ENCODE results near the gene TANC2.

Gene TANC2

DNA sequence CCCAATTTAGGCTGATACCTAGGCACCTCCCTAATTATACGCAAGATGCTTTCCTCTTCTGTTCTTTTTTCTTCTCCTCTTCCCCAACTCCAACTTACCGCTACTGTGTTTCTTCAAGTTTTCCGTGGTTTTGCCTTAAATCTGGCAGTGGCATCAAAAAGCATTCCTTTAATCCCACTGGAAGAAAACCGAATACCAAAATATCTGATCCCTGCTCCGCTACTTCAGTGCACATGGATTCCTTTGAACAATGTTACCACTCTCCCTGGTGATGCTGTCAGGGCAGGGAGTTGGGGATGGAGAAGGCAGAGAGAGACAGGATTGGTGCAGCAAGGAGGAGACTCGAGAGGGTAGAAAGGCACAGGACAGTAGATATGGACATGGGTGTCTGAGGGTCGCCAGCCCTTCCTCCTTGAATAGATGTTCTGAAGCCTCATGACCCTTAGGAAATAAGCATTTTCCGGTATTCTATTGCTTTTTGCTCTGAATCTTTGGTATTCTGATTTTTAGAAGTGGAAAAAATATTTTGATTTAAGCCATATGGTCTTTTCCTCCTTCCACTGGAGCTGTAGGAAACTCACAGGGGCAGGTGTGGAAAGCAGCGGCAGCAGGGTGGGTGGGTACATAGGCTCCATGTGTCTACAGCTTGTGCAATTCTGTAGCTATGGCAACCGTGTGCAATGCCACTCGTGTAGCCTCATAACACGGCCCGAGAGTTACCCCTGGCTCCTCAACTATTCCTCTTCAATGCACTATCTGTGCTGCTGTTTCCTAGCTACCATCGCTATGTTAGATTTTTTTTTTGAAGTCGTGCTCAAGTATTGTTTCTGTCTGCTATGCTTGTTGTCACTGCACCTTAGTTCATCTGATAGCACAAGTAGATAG, 32.3 kb upstream of the TANC2 start:
- no peak overlapping the region for H3K4me2 ChIP-seq (ENCODE audit: low read length)
- no peaks in the 10 kb centered on the region for H3K36me3 ChIP-seq (ENCODE audit: insufficient read depth, low read length)
- H3K27me3 ChIP-seq (ENCODE audit: control insufficient read depth, insufficient read depth, low read length) = no peaks in the 10 kb centered on the region
- no peak overlapping the region for H3K4me3 ChIP-seq (ENCODE audit: low read length)
- H3K9me3 ChIP-seq (replicated peaks; ENCODE audit: low read length) = no peaks in the 10 kb centered on the region
- no peak overlapping the region for H3K9ac ChIP-seq (ENCODE audit: low read depth, low read length)
- no peaks in the 10 kb centered on the region for H3K4me1 ChIP-seq (ENCODE audit: control insufficient read depth, insufficient read depth, low read length)

GRCh38 chr17:62935098-62935497, 30.9 kb upstream of the TANC2 start:
- no peaks in the 10 kb centered on the region for H3K9me3 ChIP-seq (replicated peaks; ENCODE audit: low read length)
- H3K4me1 ChIP-seq (ENCODE audit: control insufficient read depth, insufficient read depth, low read length) = no peaks in the 10 kb centered on the region
- no peaks in the 10 kb centered on the region for H3K27me3 ChIP-seq (ENCODE audit: control insufficient read depth, insufficient read depth, low read length)
- H3K36me3 ChIP-seq (ENCODE audit: insufficient read depth, low read length) = no peaks in the 10 kb centered on the region
- H3K4me3 ChIP-seq (ENCODE audit: low read length) = no peak overlapping the region
- no peak overlapping the region for H3K4me2 ChIP-seq (ENCODE audit: low read length)
- no peak overlapping the region for H3K9ac ChIP-seq (ENCODE audit: low read depth, low read length)

- H3K4me3 ChIP-seq (ENCODE audit: low read length) = no peak overlapping the region
- H3K36me3 ChIP-seq (ENCODE audit: insufficient read depth, low read length) = no peaks in the 10 kb centered on the region
- H3K9me3 ChIP-seq (replicated peaks; ENCODE audit: low read length) = no peaks in the 10 kb centered on the region
- no peak overlapping the region for H3K9ac ChIP-seq (ENCODE audit: low read depth, low read length)
- no peaks in the 10 kb centered on the region for H3K27me3 ChIP-seq (ENCODE audit: control insufficient read depth, insufficient read depth, low read length)
- no peaks in the 10 kb centered on the region for H3K4me1 ChIP-seq (ENCODE audit: control insufficient read depth, insufficient read depth, low read length)
- H3K4me2 ChIP-seq (ENCODE audit: low read length) = no peak overlapping the region
Measured at GRCh38 chr17:62935523-62935922, 30.5 kb upstream of the TANC2 start.

- no peak overlapping the region for H3K4me3 ChIP-seq (ENCODE audit: low read length)
- peaks cover 3% of the 10 kb centered on the region for H3K9me3 ChIP-seq (replicated peaks; ENCODE audit: low read length)
- H3K4me1 ChIP-seq (ENCODE audit: control insufficient read depth, insufficient read depth, low read length) = no peaks in the 10 kb centered on the region
- no peak overlapping the region for H3K4me2 ChIP-seq (ENCODE audit: low read length)
- no peak overlapping the region for H3K9ac ChIP-seq (ENCODE audit: low read depth, low read length)
- no peaks in the 10 kb centered on the region for H3K36me3 ChIP-seq (ENCODE audit: insufficient read depth, low read length)
- H3K27me3 ChIP-seq (ENCODE audit: control insufficient read depth, insufficient read depth, low read length) = no peaks in the 10 kb centered on the region
Measured at GRCh38 chr17:62937606-62938005, 28.4 kb upstream of the TANC2 start.

GRCh38 chr17:62941358-62941991, 24.6 kb upstream of the TANC2 start:
- Histone ChIP-seq H3K9ac (ENCODE audit: low read depth, low read length) (no peak overlapping the region), H3K4me2 (ENCODE audit: low read length) (no peak overlapping the region), H3K9me3 (replicated peaks; ENCODE audit: low read length) (peaks cover 3% of the 10 kb centered on the region), H3K4me3 (ENCODE audit: low read length) (no peak overlapping the region), H3K36me3 (ENCODE audit: insufficient read depth, low read length) (no peaks in the 10 kb centered on the region), H3K27me3 (ENCODE audit: control insufficient read depth, insufficient read depth, low read length) (no peaks in the 10 kb centered on the region), H3K4me1 (ENCODE audit: control insufficient read depth, insufficient read depth, low read length) (no peaks in the 10 kb centered on the region)

- Histone ChIP-seq H3K27me3 (ENCODE audit: control insufficient read depth, insufficient read depth, low read length) (no peaks in the 10 kb centered on the region), H3K9me3 (replicated peaks; ENCODE audit: low read length) (no peaks in the 10 kb centered on the region), H3K9ac (ENCODE audit: low read depth, low read length) (no peak overlapping the region), H3K36me3 (ENCODE audit: insufficient read depth, low read length) (no peaks in the 10 kb centered on the region), H3K4me2 (ENCODE audit: low read length) (no peak overlapping the region), H3K4me3 (ENCODE audit: low read length) (no peak overlapping the region), H3K4me1 (ENCODE audit: control insufficient read depth, insufficient read depth, low read length) (no peaks in the 10 kb centered on the region)
Measured at GRCh38 chr17:62948370-62948769, 17.7 kb upstream of the TANC2 start.

DNA sequence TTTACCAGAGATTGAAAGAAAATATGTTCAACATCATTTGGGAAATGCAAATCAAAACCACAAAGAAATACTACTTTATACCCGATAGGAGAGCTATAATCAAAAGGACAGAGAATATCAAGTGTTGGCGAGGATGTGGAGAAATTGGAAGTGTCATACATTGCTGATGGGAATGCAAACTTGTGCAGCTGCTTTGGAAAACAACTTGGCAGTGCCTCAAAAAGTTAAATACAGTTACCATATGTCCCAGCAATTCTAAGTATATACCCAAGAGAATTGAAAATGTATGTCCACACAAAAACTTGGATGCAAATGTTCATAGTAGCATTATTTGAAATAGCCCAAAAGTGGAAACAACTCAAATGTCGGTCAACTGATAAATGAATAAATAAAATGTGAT, 17.0 kb upstream of the TANC2 start:
- no peak overlapping the region for H3K9ac ChIP-seq (ENCODE audit: low read depth, low read length)
- H3K9me3 ChIP-seq (replicated peaks; ENCODE audit: low read length) = no peaks in the 10 kb centered on the region
- no peak overlapping the region for H3K4me2 ChIP-seq (ENCODE audit: low read length)
- H3K36me3 ChIP-seq (ENCODE audit: insufficient read depth, low read length) = no peaks in the 10 kb centered on the region
- no peaks in the 10 kb centered on the region for H3K27me3 ChIP-seq (ENCODE audit: control insufficient read depth, insufficient read depth, low read length)
- H3K4me3 ChIP-seq (ENCODE audit: low read length) = no peak overlapping the region
- H3K4me1 ChIP-seq (ENCODE audit: control insufficient read depth, insufficient read depth, low read length) = no peaks in the 10 kb centered on the region

DNA sequence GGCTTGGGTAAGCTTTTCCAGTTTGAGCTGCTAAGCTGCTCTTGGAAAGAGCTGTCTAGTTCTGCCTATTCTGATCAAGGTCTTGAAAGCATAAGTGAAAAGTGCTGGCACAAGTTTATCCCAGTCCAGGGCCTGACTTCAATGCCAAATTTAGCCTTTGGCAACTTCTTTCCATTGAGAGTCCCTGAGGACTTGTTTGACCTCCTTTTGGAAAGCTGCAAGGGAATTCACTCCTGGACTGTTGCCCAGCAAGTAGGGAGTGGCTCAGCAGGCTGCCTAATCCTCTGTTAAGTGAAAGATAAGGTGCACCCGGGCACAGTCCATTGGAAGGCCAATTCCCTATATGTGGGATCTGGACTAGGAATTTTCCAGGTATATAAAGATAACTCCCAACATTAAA, 16.0 kb upstream of the TANC2 start:
- Histone ChIP-seq H3K4me2 (ENCODE audit: low read length) (no peak overlapping the region), H3K9me3 (replicated peaks; ENCODE audit: low read length) (no peaks in the 10 kb centered on the region), H3K4me1 (ENCODE audit: control insufficient read depth, insufficient read depth, low read length) (no peaks in the 10 kb centered on the region), H3K36me3 (ENCODE audit: insufficient read depth, low read length) (no peaks in the 10 kb centered on the region), H3K9ac (ENCODE audit: low read depth, low read length) (no peak overlapping the region), H3K27me3 (ENCODE audit: control insufficient read depth, insufficient read depth, low read length) (no peaks in the 10 kb centered on the region), H3K4me3 (ENCODE audit: low read length) (no peak overlapping the region)

- Histone ChIP-seq H3K27me3 (ENCODE audit: control insufficient read depth, insufficient read depth, low read length) (no peaks in the 10 kb centered on the region), H3K36me3 (ENCODE audit: insufficient read depth, low read length) (no peaks in the 10 kb centered on the region), H3K4me2 (ENCODE audit: low read length) (no peak overlapping the region), H3K9ac (ENCODE audit: low read depth, low read length) (no peak overlapping the region), H3K4me3 (ENCODE audit: low read length) (no peak overlapping the region), H3K4me1 (ENCODE audit: control insufficient read depth, insufficient read depth, low read length) (no peaks in the 10 kb centered on the region), H3K9me3 (replicated peaks; ENCODE audit: low read length) (no peaks in the 10 kb centered on the region)
Measured at GRCh38 chr17:62955841-62956352, 10.1 kb upstream of the TANC2 start.

DNA sequence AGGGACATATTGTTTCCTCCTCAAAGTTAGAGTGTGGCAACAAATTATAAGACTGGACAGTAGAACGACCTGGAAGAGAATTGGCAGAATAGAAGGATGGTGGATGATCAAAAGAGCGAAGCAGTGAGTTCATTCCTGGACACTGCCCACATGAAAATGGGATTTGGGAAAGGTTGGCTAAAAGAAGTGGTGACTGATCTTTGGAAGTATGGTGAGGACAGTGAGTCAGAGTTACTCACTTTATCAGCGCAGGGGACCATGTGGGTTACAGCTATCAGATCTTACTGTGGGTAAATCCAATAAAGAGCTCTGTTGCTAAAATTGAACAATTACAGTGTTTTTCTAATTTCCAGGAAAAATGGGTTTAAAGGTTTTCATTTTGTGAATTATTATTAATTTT, 2.7 kb upstream of the TANC2 start:
- Histone ChIP-seq H3K4me1 (ENCODE audit: control insufficient read depth, insufficient read depth, low read length) (peaks cover 21% of the 10 kb centered on the region), H3K9me3 (replicated peaks; ENCODE audit: low read length) (no peaks in the 10 kb centered on the region), H3K36me3 (ENCODE audit: insufficient read depth, low read length) (no peaks in the 10 kb centered on the region), H3K4me2 (ENCODE audit: low read length) (peak overlapping the region; percentile 14), H3K27me3 (ENCODE audit: control insufficient read depth, insufficient read depth, low read length) (no peaks in the 10 kb centered on the region), H3K9ac (ENCODE audit: low read depth, low read length) (no peak overlapping the region), H3K4me3 (ENCODE audit: low read length) (no peak overlapping the region)

DNA sequence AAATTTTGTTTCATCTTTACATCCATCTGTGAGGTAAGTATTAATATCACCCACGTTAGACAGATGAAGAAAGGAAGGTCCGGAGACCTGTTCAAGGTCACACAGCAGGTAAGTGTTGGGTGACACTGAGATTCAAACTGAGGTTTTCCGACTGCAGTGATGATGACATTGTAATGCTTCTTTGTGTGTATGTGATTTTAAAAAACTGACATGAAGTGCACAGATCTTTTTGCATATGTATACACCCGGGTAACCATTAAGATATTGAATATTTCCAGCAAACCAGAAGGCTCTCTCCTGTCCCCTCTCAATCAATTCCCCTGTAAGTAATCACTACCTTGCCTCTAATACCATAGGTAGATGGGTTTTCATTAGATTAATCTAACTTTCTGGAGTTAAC, 1.5 kb upstream of the TANC2 start:
- H3K27me3 ChIP-seq (ENCODE audit: control insufficient read depth, insufficient read depth, low read length) = no peaks in the 10 kb centered on the region
- no peaks in the 10 kb centered on the region for H3K36me3 ChIP-seq (ENCODE audit: insufficient read depth, low read length)
- no peak overlapping the region for H3K4me3 ChIP-seq (ENCODE audit: low read length)
- no peak overlapping the region for H3K4me2 ChIP-seq (ENCODE audit: low read length)
- H3K4me1 ChIP-seq (ENCODE audit: control insufficient read depth, insufficient read depth, low read length) = peaks cover 30% of the 10 kb centered on the region
- no peaks in the 10 kb centered on the region for H3K9me3 ChIP-seq (replicated peaks; ENCODE audit: low read length)
- no peak overlapping the region for H3K9ac ChIP-seq (ENCODE audit: low read depth, low read length)
